Adrenal gland (tissue), 12 donors: ENCODE data around the gene WNT2B. TPM values are rescaled to one million over a fixed set of nuclear protein-coding genes. Genes with fewer than 3 reads are reported as not detected.

Experiments used
- DNase-seq, 7 donors: peaks; one replicate each; pipeline ENCODE4 v3.0.0-alpha.2; 2019 to 2020
- H3K27ac ChIP-seq, 5 donors: fragments of 200-600 bp; sonication (generic) in 4 of 5; 1 replicate in 3 of 5; 2 replicates in 2 of 5; pipeline versions ENCODE4 v1.5.1 to v1.8.0; 2016 to 2020; ENCODE audit warnings: mild to moderate bottlenecking in 1 of 5
- H3K27me3 ChIP-seq: fragments of 200-600 bp; 2 replicates; pipeline ENCODE4 v1.8.0; 2021
- H3K36me3 ChIP-seq, 2 donors: fragments of 200-600 bp; replicated peaks in 1 of 2; 1 replicate in 1 of 2; 2 replicates in 1 of 2; pipeline versions ENCODE4 v1.5.1 to v1.8.0; 2018 to 2022
- H3K4me1 ChIP-seq, 2 donors: fragments of 200-600 bp; replicated peaks in 1 of 2; 1 replicate in 1 of 2; 2 replicates in 1 of 2; pipeline versions ENCODE4 v1.5.1 to v1.8.0; 2018 to 2021
- H3K4me3 ChIP-seq, 4 donors: fragments of 200-600 bp; sonication (generic) in 3 of 4; one replicate each; pipeline ENCODE4 v1.5.1; 2016 to 2018
- H3K9me3 ChIP-seq, 3 donors: fragments of 200-600 bp; sonication (generic) in 1 of 3; replicated peaks in 1 of 3; 1 replicate in 2 of 3; 2 replicates in 1 of 3; pipeline versions ENCODE4 v1.5.1 to v1.8.0; 2016 to 2021
- CTCF ChIP-seq, 6 experiments: fragments of 450-650 bp in 4 of 6; fragments of 200-600 bp in 2 of 6; sonication (generic) in 1 of 6; IDR thresholded peaks; 1 replicate in 5 of 6; 2 replicates in 1 of 6; pipeline versions ENCODE4 v1.5.1 to v1.8.0; 2016 to 2021; ENCODE audit warnings: antibody characterized with exemption in 6 of 6, mild to moderate bottlenecking in 2 of 6, moderate library complexity in 1 of 6
- POLR2A ChIP-seq, 2 donors: fragments of 450-650 bp; IDR thresholded peaks; one replicate each; pipeline ENCODE4 v1.6.1; 2017; ENCODE audit warnings: antibody characterized with exemption in 2 of 2, mild to moderate bottlenecking in 2 of 2, moderate library complexity in 1 of 2
- WGBS, 4 donors: extraction: QIAGEN DNeasy Blood & Tissue Kit in 2 of 4; methylation state at CpG; one replicate each; pipeline versions ENCODE4 v1.1.5 to v1.1.7; 2013 to 2017; 5-methylcytosine and 5-hydroxymethylcytosine counted together
- intact Hi-C, 2 donors: fragments of 100-400 bp; cut with DNase I; formaldehyde crosslinking; loops; one replicate each; pipeline versions ENCODE4 v1.14.1 to v1.15.0; 2022 to 2023
- polyA plus RNA-seq, 3 donors: library from polyadenylated mRNA; stranded (reverse); fragments of 200-250 nt in 2 of 3; fragments of 350-450 nt in 1 of 3; fragmentation: Illumina TruSeq in 1 of 3; extraction: RNeasy Lipid Tissue Mini Kit (QIAGEN cat#74804) in 1 of 3; gene quantifications; one replicate each; pipeline ENCODE4 v1.2.3, GENCODE V29; 2013 to 2014
- total RNA-seq, 9 donors: library from RNA; depleted of rRNA in 4 of 9; stranded (reverse); fragments of >200 nt in 4 of 9; fragments of 120-200 nt in 1 of 9; fragmentation: NEBNext Ultra II Directional in 1 of 9; extraction: Animal tissue kit (Norgen Biotek cat#: 25700) in 1 of 9; gene quantifications; one replicate each; pipeline versions ENCODE4 v1.1.0 to v1.2.4, GENCODE V29; 2013 to 2023
- donor health status: healthy with polysubstance abuse.
- donor health status: Bipolar disorder and iron deficiency.
- donor health status: DM: yes; HTN: yes; CAD: no.
- donor health status: DM: no; HTN: no; CAD: no.
- donor health status: DM: no; HTN: no; CAD: no.
- donor health status: DM: yes; HTN: yes; CAD: no.

The WNT2B gene
- total and polyA plus RNA-seq, 12 donors, result 0.63 to 8.1 (median 1.9) TPM

DNA sequence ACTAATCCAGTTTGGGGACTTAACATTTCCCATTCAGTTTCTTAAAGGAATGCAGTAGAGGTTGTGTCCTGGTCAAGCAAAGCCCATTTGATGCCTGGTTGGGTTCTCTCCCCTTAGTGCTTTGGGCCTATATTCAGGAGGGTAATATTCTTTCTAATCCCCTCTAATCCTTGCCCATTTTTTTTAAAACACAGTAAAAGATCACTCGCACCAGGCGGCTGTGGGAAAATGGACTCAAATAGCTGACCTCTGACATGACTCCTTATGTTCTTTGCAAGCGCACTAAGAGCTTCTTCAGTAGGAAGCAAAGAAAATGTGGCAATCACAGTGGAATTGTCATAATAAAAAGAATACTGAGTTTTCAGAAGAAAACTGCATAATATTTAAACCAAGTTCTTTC lies 49.9 kb downstream of the WNT2B start:
- Histone ChIP-seq H3K27me3 (no peaks in the 10 kb centered on the region), H3K4me1 (peaks cover 0 to 3% of the 10 kb centered on the region in 2 donors), H3K9me3 (no peaks in the 10 kb centered on the region), H3K4me3 (no peak overlapping the region), H3K27ac (no peak overlapping the region), H3K36me3 (no peaks in the 10 kb centered on the region)
- 85 to 94% (median 91%) methylated on average over 3 of the region's 3 CpGs for WGBS, 4 donors
- no peak for TF ChIP-seq POLR2A (IDR thresholded peaks at IDR 0.05)
- intact Hi-C loops, result no loop called here
- DNase-seq, result no peak

DNA sequence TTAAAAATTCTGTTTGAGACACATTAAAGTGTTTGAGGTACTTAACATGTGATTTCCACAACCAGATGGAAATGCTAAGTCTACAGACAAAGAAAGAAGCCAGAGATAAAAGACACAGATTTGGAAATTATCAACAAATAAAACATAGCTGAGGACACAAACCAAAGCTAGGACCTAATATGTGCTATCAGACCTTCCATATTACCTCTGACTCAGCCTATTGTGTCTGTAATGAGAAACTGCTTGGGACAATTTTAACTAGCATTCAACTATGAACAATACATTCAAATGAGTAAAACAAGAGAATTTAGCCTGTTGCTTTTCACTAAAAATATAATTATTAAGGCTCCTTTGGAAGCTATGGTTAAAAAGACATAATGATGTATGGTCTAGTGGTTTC lies 54.6 kb downstream of the WNT2B start:
- Histone ChIP-seq H3K9me3 (no peaks in the 10 kb centered on the region), H3K36me3 (no peaks in the 10 kb centered on the region), H3K4me3 (no peak overlapping the region), H3K27me3 (no peaks in the 10 kb centered on the region), H3K4me1 (no peaks in the 10 kb centered on the region), H3K27ac (no peak overlapping the region)
- DNase-seq, result no peak
- intact Hi-C loops, result no loop called here
- no peak for TF ChIP-seq POLR2A (IDR thresholded peaks at IDR 0.05)
- TF ChIP-seq CTCF (IDR thresholded peaks at IDR 0.05), result no peak

DNA sequence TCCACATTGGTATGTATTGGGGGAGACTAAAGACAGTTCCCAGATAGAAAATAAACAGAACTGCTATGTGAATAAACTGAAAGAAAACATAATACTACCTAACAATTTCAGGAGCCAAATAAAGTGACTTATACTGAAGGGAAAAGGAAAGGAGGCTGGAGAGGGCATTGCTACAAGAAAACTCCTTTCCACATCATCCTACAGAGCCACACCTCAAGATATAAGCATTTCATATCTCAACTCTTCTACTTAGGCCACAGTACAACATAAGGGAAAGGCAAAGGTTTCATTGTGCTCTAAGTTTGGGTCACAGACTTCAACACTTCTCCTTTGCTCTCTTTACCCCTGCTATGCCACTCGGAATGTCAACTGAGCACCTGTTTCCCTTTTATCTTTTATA lies 55.3 kb downstream of the WNT2B start:
- Histone ChIP-seq H3K9me3 (no peaks in the 10 kb centered on the region), H3K4me1 (no peaks in the 10 kb centered on the region), H3K4me3 (no peak overlapping the region), H3K27ac (no peak overlapping the region), H3K36me3 (no peaks in the 10 kb centered on the region), H3K27me3 (no peaks in the 10 kb centered on the region)
- intact Hi-C loops, result no loop called here
- 95 to 100% (median 98%) methylated on average over 1 of the region's 1 CpG for WGBS, 4 donors
- TF ChIP-seq POLR2A (IDR thresholded peaks at IDR 0.05), result no peak
- no peak for TF ChIP-seq CTCF (IDR thresholded peaks at IDR 0.05)
- no peak for DNase-seq

GRCh38 chr1:112565800-112566199 lies 57.0 kb downstream of the WNT2B start:
- Histone ChIP-seq H3K27me3 (no peaks in the 10 kb centered on the region), H3K4me3 (no peak overlapping the region), H3K36me3 (no peaks in the 10 kb centered on the region), H3K27ac (no peak overlapping the region), H3K4me1 (no peaks in the 10 kb centered on the region), H3K9me3 (no peaks in the 10 kb centered on the region)
- no peak for TF ChIP-seq POLR2A (IDR thresholded peaks at IDR 0.05)
- TF ChIP-seq CTCF (IDR thresholded peaks at IDR 0.05), result no peak
- DNase-seq, result no peak
- intact Hi-C loops, result no loop called here
- WGBS, 4 donors, result 96 to 100% (median 100%) methylated on average over 1 of the region's 1 CpG

DNA sequence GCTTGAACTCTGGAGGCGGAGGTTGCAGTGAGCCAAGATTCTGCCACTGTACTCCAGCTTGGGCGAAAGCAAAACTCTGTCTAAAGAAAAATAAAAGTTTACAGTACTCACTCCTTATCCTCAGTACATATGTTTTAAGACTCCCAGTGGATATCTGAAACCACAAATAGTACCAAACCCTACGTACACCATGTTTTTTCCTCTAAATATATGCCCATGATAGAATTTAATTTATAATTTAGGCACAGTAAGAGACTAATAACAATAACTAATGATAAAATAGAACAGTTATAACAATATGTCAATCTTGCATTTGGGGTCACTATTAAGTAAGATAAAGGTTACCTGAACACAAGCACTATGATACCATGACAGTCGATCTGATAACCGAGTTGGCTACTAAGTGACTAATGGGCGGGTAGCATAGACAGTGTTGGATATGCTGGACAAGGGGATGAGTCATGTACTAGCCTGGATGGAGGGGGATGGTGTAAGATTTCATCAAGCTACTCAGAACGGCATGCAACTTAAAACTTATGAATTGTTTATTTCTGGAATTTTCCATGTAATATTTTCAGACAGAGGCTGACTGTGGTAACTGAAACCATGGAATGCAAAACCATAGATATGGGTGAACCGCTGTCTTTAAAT lies 66.5 kb downstream of the WNT2B start:
- Histone ChIP-seq H3K4me3 (no peak overlapping the region), H3K36me3 (peaks cover 0 to 19% of the 10 kb centered on the region in 2 donors), H3K9me3 (no peaks in the 10 kb centered on the region), H3K27me3 (no peaks in the 10 kb centered on the region), H3K4me1 (no peaks in the 10 kb centered on the region), H3K27ac (no peak overlapping the region)
- intact Hi-C loops, result no loop called here
- TF ChIP-seq POLR2A (IDR thresholded peaks at IDR 0.05) (no peak), CTCF (IDR thresholded peaks at IDR 0.05) (no peak)
- WGBS, 4 donors, result 67 to 84% (median 77%) methylated on average over 8 of the region's 8 CpGs
- DNase-seq, result peak in 6 of 7 donors; percentile 19 to 55 (median 43)
